Measurements from ENCODE around the gene GTF2E1. TPM values are rescaled to one million over a fixed set of nuclear protein-coding genes. Genes with fewer than 3 reads are reported as not detected.

The GTF2E1 gene
- total RNA-seq, 1 experiment from 2014 or later: 21.5 TPM

DNA sequence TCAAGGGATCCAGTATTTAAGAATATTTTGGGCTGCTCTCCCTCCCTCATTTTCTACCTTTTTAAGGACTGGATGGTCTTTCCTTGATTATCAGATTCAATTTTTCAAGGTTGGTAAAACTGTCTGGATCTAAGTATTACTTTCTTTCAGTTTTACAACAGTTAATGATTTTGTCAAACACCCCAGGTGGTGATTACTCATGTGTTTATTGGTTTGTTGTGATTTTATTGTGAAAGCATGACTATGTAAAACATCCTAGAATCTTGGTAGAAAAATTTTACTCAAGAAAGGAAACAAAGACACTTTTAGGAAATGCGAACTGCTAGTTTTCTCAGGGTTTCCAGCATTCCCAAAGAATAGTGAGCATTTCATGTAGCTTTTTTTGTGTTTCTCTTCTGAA, 7.3 kb downstream of the GTF2E1 start:
- H3K79me2 ChIP-seq (ENCODE audit: insufficient read depth, low read length): peaks cover 68% of the 10 kb centered on the region
- H3K4me1 ChIP-seq (ENCODE audit: control insufficient read depth in 1 of 2, insufficient read depth in 2 of 2, low read length in 2 of 2): no peaks in the 10 kb centered on the region
- no peaks in the 10 kb centered on the region for H3K9me3 ChIP-seq (ENCODE audit: control insufficient read depth in 1 of 2, insufficient read depth in 1 of 2, low read depth in 1 of 2, low read length in 2 of 2)
- H3K4me3 ChIP-seq (replicated peaks in 1 of 2; ENCODE audit: low read depth in 1 of 2, low read length in 2 of 2): no peak overlapping the region
- BruUV-seq (replicated peaks): no TSS peak
- no peak for TF ChIP-seq JUND (IDR thresholded peaks at IDR 0.05)
- no peak for TF ChIP-seq RAD21 (IDR thresholded peaks at IDR 0.05; ENCODE audit: low read depth)
- TF ChIP-seq ZNF274 (IDR thresholded peaks at IDR 0.05; ENCODE audit: low read depth, low read length): no peak
- no peak for TF ChIP-seq YY1 (IDR thresholded peaks at IDR 0.05; ENCODE audit: extremely low read depth, insufficient replicate concordance, low read depth, low read length)
- TF ChIP-seq, protein P1, sequence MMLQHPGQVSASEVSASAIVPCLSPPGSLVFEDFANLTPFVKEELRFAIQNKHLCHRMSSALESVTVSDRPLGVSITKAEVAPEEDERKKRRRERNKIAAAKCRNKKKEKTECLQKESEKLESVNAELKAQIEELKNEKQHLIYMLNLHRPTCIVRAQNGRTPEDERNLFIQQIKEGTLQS (IDR thresholded peaks at IDR 0.05): no peak
- TF ChIP-seq SP1 (IDR thresholded peaks at IDR 0.05; ENCODE audit: low read depth): no peak
- TF ChIP-seq, protein P2, sequence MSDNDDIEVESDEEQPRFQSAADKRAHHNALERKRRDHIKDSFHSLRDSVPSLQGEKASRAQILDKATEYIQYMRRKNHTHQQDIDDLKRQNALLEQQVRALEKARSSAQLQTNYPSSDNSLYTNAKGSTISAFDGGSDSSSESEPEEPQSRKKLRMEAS (IDR thresholded peaks at IDR 0.05): no peak
- TF ChIP-seq CBX3 (IDR thresholded peaks at IDR 0.05; ENCODE audit: low read depth): no peak
- no peak for TF ChIP-seq POLR2AphosphoS5 (IDR thresholded peaks at IDR 0.05; ENCODE audit: low read depth, low read length)
- CTCF ChIA-PET: no interaction called here
- no peak overlapping the region for H3K4me2 ChIP-seq (ENCODE audit: low read length)
- RAD21 ChIA-PET (ENCODE audit: low non-redundant PET in 1 of 2, low total read pairs in 2 of 2, uncharacterized antibody in 2 of 2, unreplicated experiment in 2 of 2): no interaction called here
- no peaks in the 10 kb centered on the region for H4K20me1 ChIP-seq (ENCODE audit: insufficient read depth)
- POLR2A ChIA-PET: no interaction called here
- no peak overlapping the region for H2AFZ ChIP-seq (ENCODE audit: low read depth, low read length, poor library complexity, severe bottlenecking)
- H3K27me3 ChIP-seq (ENCODE audit: insufficient read depth, low read length): no peaks in the 10 kb centered on the region
- peaks cover 0 to 13% of the 10 kb centered on the region in 2 experiments; a peak in 2 of 4 replicates for H3K36me3 ChIP-seq (ENCODE audit: control insufficient read depth in 1 of 2, insufficient read depth in 2 of 2, low read length in 2 of 2)
- no peak overlapping the region for H3K9ac ChIP-seq (ENCODE audit: low read length)
- intact Hi-C loops (cut with micrococcal nuclease): no loop called here
- DNase-seq (ENCODE audit: low read depth, low spot score) (no peak), ATAC-seq (no peak)
- H3K9me2 ChIP-seq (ENCODE audit: insufficient read depth): no peaks in the 10 kb centered on the region
- no peak overlapping the region for H3K27ac ChIP-seq (ENCODE audit: low read depth, low read length)

DNA sequence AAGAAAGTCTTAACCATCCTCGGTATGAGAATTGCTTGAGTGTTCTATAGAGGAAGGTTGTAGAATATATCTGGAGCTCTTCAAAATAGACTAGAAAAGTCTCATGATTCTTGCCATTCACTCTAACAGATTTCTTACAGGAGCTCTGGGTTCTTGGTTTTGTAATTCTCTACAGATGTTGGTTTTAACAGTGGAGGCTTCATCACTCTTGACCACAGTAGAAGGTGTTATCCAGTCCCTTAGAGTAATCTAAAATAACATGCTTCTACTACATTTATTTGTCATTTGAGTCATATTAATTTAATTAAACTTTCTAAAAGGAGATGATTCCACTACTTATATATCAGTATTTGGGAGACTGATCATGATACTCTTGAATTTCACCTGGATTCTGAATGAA, 9.7 kb downstream of the GTF2E1 start:
- Histone ChIP-seq H3K9ac (ENCODE audit: low read length) (no peak overlapping the region), H3K4me2 (ENCODE audit: low read length) (no peak overlapping the region), H2AFZ (ENCODE audit: low read depth, low read length, poor library complexity, severe bottlenecking) (no peak overlapping the region), H3K79me2 (ENCODE audit: insufficient read depth, low read length) (peaks cover 59% of the 10 kb centered on the region), H3K9me3 (ENCODE audit: control insufficient read depth in 1 of 2, insufficient read depth in 1 of 2, low read depth in 1 of 2, low read length in 2 of 2) (no peaks in the 10 kb centered on the region), H3K27ac (ENCODE audit: low read depth, low read length) (no peak overlapping the region), H3K4me3 (replicated peaks in 1 of 2; ENCODE audit: low read depth in 1 of 2, low read length in 2 of 2) (no peak overlapping the region), H3K4me1 (ENCODE audit: control insufficient read depth in 1 of 2, insufficient read depth in 2 of 2, low read length in 2 of 2) (no peaks in the 10 kb centered on the region), H4K20me1 (ENCODE audit: insufficient read depth) (no peaks in the 10 kb centered on the region), H3K36me3 (ENCODE audit: control insufficient read depth in 1 of 2, insufficient read depth in 2 of 2, low read length in 2 of 2) (peaks cover 3 to 13% of the 10 kb centered on the region in 2 experiments; a peak in 3 of 4 replicates), H3K9me2 (ENCODE audit: insufficient read depth) (no peaks in the 10 kb centered on the region), H3K27me3 (ENCODE audit: insufficient read depth, low read length) (no peaks in the 10 kb centered on the region)
- TF ChIP-seq SP1 (IDR thresholded peaks at IDR 0.05; ENCODE audit: low read depth): no peak
- TF ChIP-seq, protein P3, sequence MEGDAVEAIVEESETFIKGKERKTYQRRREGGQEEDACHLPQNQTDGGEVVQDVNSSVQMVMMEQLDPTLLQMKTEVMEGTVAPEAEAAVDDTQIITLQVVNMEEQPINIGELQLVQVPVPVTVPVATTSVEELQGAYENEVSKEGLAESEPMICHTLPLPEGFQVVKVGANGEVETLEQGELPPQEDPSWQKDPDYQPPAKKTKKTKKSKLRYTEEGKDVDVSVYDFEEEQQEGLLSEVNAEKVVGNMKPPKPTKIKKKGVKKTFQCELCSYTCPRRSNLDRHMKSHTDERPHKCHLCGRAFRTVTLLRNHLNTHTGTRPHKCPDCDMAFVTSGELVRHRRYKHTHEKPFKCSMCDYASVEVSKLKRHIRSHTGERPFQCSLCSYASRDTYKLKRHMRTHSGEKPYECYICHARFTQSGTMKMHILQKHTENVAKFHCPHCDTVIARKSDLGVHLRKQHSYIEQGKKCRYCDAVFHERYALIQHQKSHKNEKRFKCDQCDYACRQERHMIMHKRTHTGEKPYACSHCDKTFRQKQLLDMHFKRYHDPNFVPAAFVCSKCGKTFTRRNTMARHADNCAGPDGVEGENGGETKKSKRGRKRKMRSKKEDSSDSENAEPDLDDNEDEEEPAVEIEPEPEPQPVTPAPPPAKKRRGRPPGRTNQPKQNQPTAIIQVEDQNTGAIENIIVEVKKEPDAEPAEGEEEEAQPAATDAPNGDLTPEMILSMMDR (IDR thresholded peaks at IDR 0.05 in 2 of 3, conservative IDR thresholded peaks at IDR 0.05 in 1 of 3; ENCODE audit: borderline replicate concordance in 1 of 3, insufficient read depth in 1 of 3, low read depth in 2 of 3, low read length in 2 of 3): no peak
- no peak for TF ChIP-seq YY1 (IDR thresholded peaks at IDR 0.05; ENCODE audit: extremely low read depth, insufficient replicate concordance, low read depth, low read length)
- TF ChIP-seq POLR2AphosphoS5 (IDR thresholded peaks at IDR 0.05; ENCODE audit: low read depth, low read length): no peak
- TF ChIP-seq, protein P1 (IDR thresholded peaks at IDR 0.05): no peak
- TF ChIP-seq ZNF274 (IDR thresholded peaks at IDR 0.05; ENCODE audit: low read depth, low read length): no peak
- no peak for TF ChIP-seq POLR2A (IDR thresholded peaks at IDR 0.05; ENCODE audit: borderline replicate concordance, extremely low read depth, insufficient read depth, insufficient read length)
- no peak for TF ChIP-seq CBX3 (IDR thresholded peaks at IDR 0.05; ENCODE audit: low read depth)
- ATAC-seq (no peak), DNase-seq (ENCODE audit: low read depth, low spot score) (no peak)
- RAD21 ChIA-PET (ENCODE audit: low non-redundant PET in 1 of 2, low total read pairs in 2 of 2, uncharacterized antibody in 2 of 2, unreplicated experiment in 2 of 2): no interaction called here
- CTCF ChIA-PET: no interaction called here
- intact Hi-C loops (cut with micrococcal nuclease): no loop called here
- POLR2A ChIA-PET: interaction anchor here (1.1 kb wide), 1 partner anchor 10 kb away, joined by 3 read pairs; the partner anchor contains the start of genes GTF2E1 and RABL3
- BruUV-seq (replicated peaks): no TSS peak
